Transverse colon (tissue), 4 donors: Measurements from ENCODE around the gene CCDC154. TPM values are rescaled to one million over a fixed set of nuclear protein-coding genes. Genes with fewer than 3 reads are reported as not detected.
"Not testable (repeated sequence)": the region's sequence is repeated elsewhere in the genome, so short reads cannot be mapped to it uniquely, and the experiment has no call there.

Experiments
- DNase-seq: peaks from one replicate; pipeline ENCODE4 v3.0.0-alpha.2; 2019
- H3K27ac ChIP-seq, 4 donors: fragments of 200-600 bp; sonication (generic); 2 replicates each; pipeline ENCODE4 v1.5.1; 2016 to 2018; ENCODE audit warnings: inconsistent platforms in 4 of 4
- H3K27me3 ChIP-seq: fragments of 200-600 bp; sonication (generic); 2 replicates; pipeline ENCODE4 v1.5.1; 2017; ENCODE audit warnings: inconsistent platforms
- H3K36me3 ChIP-seq, 4 donors: fragments of 200-600 bp; sonication (generic); 2 replicates each; pipeline ENCODE4 v1.5.1; 2017 to 2019; ENCODE audit warnings: inconsistent platforms in 4 of 4
- H3K4me1 ChIP-seq, 4 donors: fragments of 200-600 bp; sonication (generic); 2 replicates each; pipeline ENCODE4 v1.5.1; 2017 to 2020; ENCODE audit warnings: inconsistent platforms in 4 of 4
- H3K4me3 ChIP-seq, 4 donors: fragments of 200-600 bp; sonication (generic); 1 replicate in 1 of 4; 2 replicates in 3 of 4; pipeline versions ENCODE4 v1.5.1 to v1.6.1; 2017 to 2019; ENCODE audit warnings: inconsistent platforms in 4 of 4
- H3K9me3 ChIP-seq, 2 donors: fragments of 200-600 bp; sonication (generic); 2 replicates each; pipeline ENCODE4 v1.5.1; 2017 to 2019; ENCODE audit warnings: inconsistent platforms in 2 of 2
- CTCF ChIP-seq, 5 experiments: fragments of 200-600 bp in 3 of 5; fragments of 450-650 bp in 2 of 5; sonication (generic) in 3 of 5; IDR thresholded peaks; 1 replicate in 2 of 5; 2 replicates in 3 of 5; pipeline ENCODE4 v1.5.1; 2016 to 2017; ENCODE audit warnings: antibody characterized with exemption in 5 of 5, inconsistent platforms in 3 of 5, mild to moderate bottlenecking in 2 of 5, moderate library complexity in 1 of 5
- EP300 ChIP-seq: sonication (generic); formaldehyde crosslinking; IDR thresholded peaks from one replicate; pipeline ENCODE4 v1.6.1; 2017; ENCODE audit warnings: antibody characterized with exemption, low read depth
- POLR2A ChIP-seq: fragments of 450-650 bp; IDR thresholded peaks from one replicate; pipeline ENCODE4 v1.6.1; 2016; ENCODE audit warnings: antibody characterized with exemption, mild to moderate bottlenecking, moderate library complexity
- POLR2AphosphoS5 ChIP-seq, 3 donors: sonication (generic); formaldehyde crosslinking; IDR thresholded peaks; one replicate each; pipeline ENCODE4 v1.6.1; 2016; ENCODE audit warnings: antibody characterized with exemption in 3 of 3
- WGBS, 2 donors: methylation state at CpG; one replicate each; pipeline ENCODE4 v1.1.5; 2018; ENCODE audit warnings: low coverage in 1 of 2; 5-methylcytosine and 5-hydroxymethylcytosine counted together
- in situ Hi-C, 4 donors: fragments of 200-750 bp; cut with MboI; loops; one replicate each; pipeline versions ENCODE4 v1.15.0 to v1.15.1; 2017; ENCODE audit warnings: low sequenced_read_pairs in 3 of 4, low pct_ligation_motif_present in 1 of 4, low pct_unique_long_range_greater_than_20kb in 1 of 4
- intact Hi-C: fragments of 100-400 bp; cut with DNase I; formaldehyde crosslinking; loops from one replicate; pipeline ENCODE4 v1.15.1; 2023; ENCODE audit warnings: low total_unique reads
- total RNA-seq, 4 donors: library from RNA; depleted of rRNA; stranded (reverse); fragments of >200 nt; gene quantifications; one replicate each; pipeline ENCODE4 v1.1.0, GENCODE V29; 2016

The CCDC154 gene
- total RNA-seq, 4 donors from 2014 or later = 0.16 to 0.41 TPM; not detected in 2

- Histone ChIP-seq H3K36me3 (no peaks in the 10 kb centered on the region), H3K27ac (no peak overlapping the region), H3K4me3 (no peak overlapping the region), H3K27me3 (peaks cover 17% of the 10 kb centered on the region), H3K9me3 (no peaks in the 10 kb centered on the region), H3K4me1 (no peaks in the 10 kb centered on the region)
- WGBS, 2 donors = 61 to 81% methylated on average over 8 to 28 of the region's 28 CpGs
- intact Hi-C loops = no loop called here
- DNase-seq = no peak
- in situ Hi-C loops = no loop called here
- TF ChIP-seq POLR2A (no peak), CTCF (IDR thresholded peaks at IDR 0.05) (no peak), POLR2AphosphoS5 (IDR thresholded peaks at IDR 0.05) (no peak), EP300 (no peak)
These were observed 37.8 kb upstream of the CCDC154 start for GRCh38 chr16:1481906-1482835.

DNA sequence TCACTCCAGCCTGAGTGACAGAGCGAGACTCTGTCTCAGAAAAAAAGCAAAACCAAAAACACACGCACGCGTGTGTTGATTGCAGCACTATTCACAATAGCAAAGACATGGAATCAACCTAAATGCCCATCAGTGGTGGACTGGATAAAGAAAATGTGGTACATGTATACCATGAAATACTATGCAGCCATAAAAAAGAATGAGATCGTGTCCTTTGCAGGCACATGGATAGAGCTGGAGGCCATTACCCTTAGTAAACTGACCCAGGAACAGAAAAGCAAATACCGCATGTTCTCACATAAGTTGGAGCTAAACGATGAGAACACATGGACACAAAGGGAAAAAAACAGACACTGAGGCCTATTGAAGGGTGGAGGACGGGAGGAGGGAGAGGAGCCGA lies 34.6 kb upstream of the CCDC154 start:
- 94 to 95% methylated on average over 8 to 9 of the region's 9 CpGs for WGBS, 2 donors
- H3K27me3 ChIP-seq, H3K27ac ChIP-seq, DNase-seq, H3K4me3 ChIP-seq, in situ Hi-C loops, H3K36me3 ChIP-seq, H3K9me3 ChIP-seq, intact Hi-C loops: not testable (repeated sequence)
- peaks cover 10 to 15% (median 10%) of the 10 kb centered on the region in 4 donors for H3K4me1 ChIP-seq

GRCh38 chr16:1477033-1477432 lies 32.7 kb upstream of the CCDC154 start:
- in situ Hi-C loops (no loop called here), intact Hi-C loops (no loop called here)
- no peaks in the 10 kb centered on the region for H3K27me3 ChIP-seq
- H3K36me3 ChIP-seq = no peaks in the 10 kb centered on the region
- no peak for TF ChIP-seq POLR2A
- TF ChIP-seq POLR2AphosphoS5 (IDR thresholded peaks at IDR 0.05) = no peak
- no peak for TF ChIP-seq CTCF (IDR thresholded peaks at IDR 0.05)
- no peak for TF ChIP-seq EP300
- WGBS, 2 donors = 94 to 100% methylated on average over 3 to 10 of the region's 10 CpGs
- H3K4me1 ChIP-seq = peaks cover 13 to 21% (median 17%) of the 10 kb centered on the region in 4 donors
- no peak overlapping the region for H3K27ac ChIP-seq
- H3K4me3 ChIP-seq = no peak overlapping the region
- no peak for DNase-seq
- H3K9me3 ChIP-seq = no peaks in the 10 kb centered on the region

GRCh38 chr16:1475552-1476114 lies 31.3 kb upstream of the CCDC154 start:
- intact Hi-C loops = no loop called here
- Histone ChIP-seq H3K4me3 (peak overlapping the region; percentile 73 to 98 (median 86)), H3K36me3 (no peaks in the 10 kb centered on the region), H3K4me1 (peaks cover 13 to 30% (median 20%) of the 10 kb centered on the region in 4 donors), H3K27ac (peak overlapping the region; percentile 89 to 94 (median 91)), H3K9me3 (no peaks in the 10 kb centered on the region), H3K27me3 (no peaks in the 10 kb centered on the region)
- no peak for TF ChIP-seq EP300
- no peak for TF ChIP-seq POLR2AphosphoS5 (IDR thresholded peaks at IDR 0.05)
- TF ChIP-seq POLR2A = no peak
- TF ChIP-seq CTCF (IDR thresholded peaks at IDR 0.05) = no peak
- WGBS, 2 donors = 45 to 69% methylated on average over 4 to 15 of the region's 15 CpGs
- no peak for DNase-seq
- in situ Hi-C loops = no loop called here
